CD4-positive, alpha-beta T cell treated with Interferon alpha-2 for 1 hour (primary cell): ENCODE results near the gene WIPF3.

ENCODE experiments used
- DNase-seq, 2 donors: peaks; one replicate each; pipeline ENCODE4 v3.0.0-alpha.2; 2020 to 2022

Gene WIPF3

GRCh38 chr7:29919790-29920189 lies 113.5 kb downstream of the WIPF3 start:
- no peak for DNase-seq

GRCh38 chr7:29920491-29920890 lies 114.2 kb downstream of the WIPF3 start:
- no peak for DNase-seq

- DNase-seq: peak; percentile 29 to 58
Observed at GRCh38 chr7:29921404-29922010, 115.2 kb downstream of the WIPF3 start.

GRCh38 chr7:29922921-29923700 lies 116.8 kb downstream of the WIPF3 start:
- DNase-seq: no peak

- DNase-seq: no peak
Observed at GRCh38 chr7:29924006-29924405, 117.7 kb downstream of the WIPF3 start.

GRCh38 chr7:29924684-29925083 lies 118.4 kb downstream of the WIPF3 start:
- no peak for DNase-seq

- no peak for DNase-seq
Observed at GRCh38 chr7:29926216-29926615, 119.9 kb downstream of the WIPF3 start.

- DNase-seq: no peak
Observed at GRCh38 chr7:29926741-29927140, 120.4 kb downstream of the WIPF3 start.

- DNase-seq: no peak
Observed at GRCh38 chr7:29929018-29929807, 122.9 kb downstream of the WIPF3 start.

GRCh38 chr7:29935111-29935510 lies 128.8 kb downstream of the WIPF3 start:
- DNase-seq: no peak

- no peak for DNase-seq
Observed at GRCh38 chr7:29937132-29937531, 130.8 kb downstream of the WIPF3 start.

GRCh38 chr7:29940199-29940598 lies 133.9 kb downstream of the WIPF3 start:
- no peak for DNase-seq

GRCh38 chr7:29945259-29945809 lies 139.0 kb downstream of the WIPF3 start:
- DNase-seq: no peak

- DNase-seq: peak in 1 of 2 donors; percentile 6
Observed at GRCh38 chr7:29946428-29947186, 140.3 kb downstream of the WIPF3 start.

- DNase-seq: no peak
Observed at GRCh38 chr7:29948587-29948986, 142.3 kb downstream of the WIPF3 start.

- DNase-seq: no peak
Observed at GRCh38 chr7:29950480-29950879, 144.2 kb downstream of the WIPF3 start.

- DNase-seq: no peak
Observed at GRCh38 chr7:29951206-29951605, 144.9 kb downstream of the WIPF3 start.

- DNase-seq: no peak
Observed at GRCh38 chr7:29953726-29954347, 147.5 kb downstream of the WIPF3 start.

- no peak for DNase-seq
Observed at GRCh38 chr7:29955075-29955792, 148.9 kb downstream of the WIPF3 start.

GRCh38 chr7:29955799-29956486 lies 149.6 kb downstream of the WIPF3 start:
- DNase-seq: peak; percentile 21 to 47

- no peak for DNase-seq
Observed at GRCh38 chr7:29956487-29956836, 150.2 kb downstream of the WIPF3 start.
